K562 (cell line): ENCODE measurements around the gene LTB4R2. TPM values are rescaled to one million over a fixed set of nuclear protein-coding genes. Genes with fewer than 3 reads are reported as not detected.

Experiments
- ARID3B ChIP-seq: fragments of 250-450 bp; sonication (Bioruptor Pico); IDR thresholded peaks from 2 replicates; pipeline ENCODE4 v1.4.0; 2020; ENCODE audit warnings: borderline replicate concordance
- BRF2 ChIP-seq: IDR thresholded peaks from 3 replicates; pipeline ENCODE4 v1.6.1; 2011; ENCODE audit warnings: borderline replicate concordance, mild to moderate bottlenecking; ENCODE audit not compliant: insufficient read length, insufficient read depth
- EP300 ChIP-seq: IDR thresholded peaks from 2 replicates; pipeline ENCODE4 v1.6.1; 2012; ENCODE audit warnings: low read length, improper control_type of control experiment
- FOXJ2 ChIP-seq: fragments of 200-800 bp; sonication (Bioruptor generic); IDR thresholded peaks from 2 replicates; pipeline ENCODE4 v1.6.1; 2016; ENCODE audit warnings: missing genetic modification characterization, missing compliant biosample characterization
- FOXK2 ChIP-seq, 2 experiments: fragments of 450-650 bp; IDR thresholded peaks in 1 of 2; conservative IDR thresholded peaks in 1 of 2; 2 replicates each; pipeline ENCODE4 v1.6.1; 2016; ENCODE audit warnings: low read depth in 2 of 2, mild to moderate bottlenecking in 1 of 2
- FOXP4 ChIP-seq: sonication (generic); formaldehyde crosslinking; IDR thresholded peaks from 2 replicates; pipeline ENCODE4 v1.8.0; 2022; ENCODE audit warnings: mild to moderate bottlenecking, missing genetic modification reagents, borderline replicate concordance
- LEF1 ChIP-seq: fragments of 450-650 bp; IDR thresholded peaks from 2 replicates; pipeline ENCODE4 v1.6.1; 2016; ENCODE audit warnings: mild to moderate bottlenecking
- PCBP2 ChIP-seq: fragments of 200-400 bp; formaldehyde crosslinking; IDR thresholded peaks from 2 replicates; pipeline ENCODE4 v1.6.1; 2018; ENCODE audit warnings: low read length, low read depth, mild to moderate bottlenecking, moderate library complexity; ENCODE audit not compliant: poor library complexity, severe bottlenecking
- PHF8 ChIP-seq: fragments of 200-600 bp; sonication (generic); IDR thresholded peaks from 2 replicates; pipeline ENCODE4 v1.6.1; 2012; ENCODE audit warnings: mixed run types, mild to moderate bottlenecking, inconsistent platforms, low read length, moderate library complexity, borderline replicate concordance
- POLR2A ChIP-seq: fragments of 450-650 bp; conservative IDR thresholded peaks from 2 replicates; pipeline ENCODE4 v1.6.1; 2016
- SIN3A ChIP-seq, 2 experiments: fragments of 150-350 bp in 1 of 2; IDR thresholded peaks; 2 replicates each; pipeline ENCODE4 v1.6.1; 2011 to 2016; ENCODE audit warnings: borderline replicate concordance in 2 of 2, low read depth in 2 of 2, low read length in 2 of 2, mild to moderate bottlenecking in 2 of 2, moderate library complexity in 2 of 2; ENCODE audit not compliant: control insufficient read depth in 1 of 2
- TCF15 ChIP-seq: fragments of 250-450 bp; sonication (Bioruptor Pico); IDR thresholded peaks from 2 replicates; pipeline ENCODE4 v1.8.0; 2022; ENCODE audit warnings: moderate library complexity, mild to moderate bottlenecking, inconsistent platforms
- TFAP4 ChIP-seq: sonication (generic); formaldehyde crosslinking; IDR thresholded peaks from 2 replicates; pipeline ENCODE4 v1.8.0; 2022; ENCODE audit warnings: missing genetic modification reagents, mild to moderate bottlenecking, moderate library complexity, borderline replicate concordance
- U2AF2 ChIP-seq: fragments of 200-400 bp; formaldehyde crosslinking; optimal IDR thresholded peaks from 2 replicates; pipeline ENCODE3; 2017; ENCODE audit warnings: low read depth, mild to moderate bottlenecking, low read length
- WHSC1 ChIP-seq: IDR thresholded peaks from one replicate; pipeline ENCODE4 v1.6.1; 2012; ENCODE audit warnings: low read length, control low read depth, inconsistent platforms
- ZBTB9 ChIP-seq: fragments of 450-650 bp; formaldehyde crosslinking; IDR thresholded peaks from 2 replicates; pipeline ENCODE4 v1.4.0; 2020; ENCODE audit warnings: mild to moderate bottlenecking, moderate library complexity
- ZC3H11A ChIP-seq: IDR thresholded peaks from 2 replicates; pipeline ENCODE4 v1.6.1; 2012; ENCODE audit warnings: low read depth, low read length, improper control_type of control experiment
- ZNF3 ChIP-seq: fragments of 250-450 bp; sonication (Bioruptor Pico); IDR thresholded peaks from 2 replicates; pipeline ENCODE4 v1.5.0; 2021; ENCODE audit warnings: mild to moderate bottlenecking, moderate library complexity
- ZNF561 ChIP-seq: fragments of 450-650 bp; formaldehyde crosslinking; conservative IDR thresholded peaks from 2 replicates; pipeline ENCODE4 v1.4.0; 2020; ENCODE audit warnings: mild to moderate bottlenecking, moderate library complexity
- ZZZ3 ChIP-seq: fragments of 450-650 bp; IDR thresholded peaks from 2 replicates; pipeline ENCODE4 v1.6.1; 2016; ENCODE audit warnings: antibody characterized with exemption, mild to moderate bottlenecking, moderate library complexity
- polyA plus RNA-seq, 8 experiments: library from polyadenylated mRNA; depleted of rRNA in 4 of 8; stranded (reverse) in 5 of 8; unstranded in 3 of 8; fragments of >200 nt; fragmentation: Nextera tagmentation in 2 of 8; fragmentation: Illumina TruSeq in 1 of 8; extraction: Ambion mirVana in 2 of 8; extraction: Trizol in 1 of 8; gene quantifications; 2 replicates each; pipeline versions ENCODE4 v1.2.1 to v1.2.3, GENCODE V29; 2011 to 2014; ENCODE audit warnings: inconsistent platforms in 1 of 8, missing spikeins in 1 of 8
- total RNA-seq, 7 experiments: library from RNA; depleted of rRNA in 6 of 7; stranded (reverse); fragments of >200 nt in 6 of 7; fragmentation: Illumina TruSeq in 2 of 7; extraction: Trizol in 2 of 7; gene quantifications; 2 replicates each; pipeline versions ENCODE4 v1.2.1 to v1.2.3, GENCODE V29; 2011 to 2021; ENCODE audit warnings: low replicate concordance in 1 of 7

The LTB4R2 gene
- total and polyA plus RNA-seq, 9 of the 15 experiments (the other 6 are each of a cell fraction or from before 2014, with no cell fraction given): 0.03 to 11.6 (median 2.8) TPM; not detected in 1

- TF ChIP-seq TFAP4 (CRISPR knock-in tag): peak; percentile 71; the same call in 1 of the 2 replicates
- TF ChIP-seq PCBP2: no peak
- 0 out of 2 replicates have a peak, but pooled peaks have one; percentile 16 for TF ChIP-seq EP300
- TF ChIP-seq ZNF561 (CRISPR knock-in tag): no peak
- TF ChIP-seq FOXK2 (conservative IDR thresholded peaks at IDR 0.05 in 1 of 2, IDR thresholded peaks at IDR 0.05 in 1 of 2; ENCODE audit: low read depth in 2 of 2): no peak; a peak in 2 of 4 replicates
- TF ChIP-seq ZBTB9: no peak
- no peak for TF ChIP-seq ZNF3 (CRISPR knock-in tag)
- no peak for TF ChIP-seq ARID3B (CRISPR knock-in tag)
- no peak for TF ChIP-seq U2AF2
- no peak for TF ChIP-seq FOXJ2 (tag)
- TF ChIP-seq WHSC1: no peak
- no peak for TF ChIP-seq ZC3H11A
- TF ChIP-seq POLR2A: peak; percentile 79
- no peak for TF ChIP-seq FOXP4 (CRISPR knock-in tag)
- TF ChIP-seq BRF2: no peak
- peak; percentile 86; the same call in 1 of the 2 replicates for TF ChIP-seq PHF8
- no peak for TF ChIP-seq TCF15 (CRISPR knock-in tag)
- no peak for TF ChIP-seq ZZZ3
- no peak for TF ChIP-seq LEF1
- peak in 1 of 2 experiments; percentile 79; a peak in 1 of 4 replicates for TF ChIP-seq SIN3A (IDR thresholded peaks at IDR 0.05; ENCODE audit: borderline replicate concordance in 2 of 2, control insufficient read depth in 1 of 2, low read depth in 2 of 2, low read length in 2 of 2)
Observed at GRCh38 chr14:24271134-24271833, 38.7 kb upstream of the LTB4R2 start, which contains the start of gene RABGGTA (continued).
